Endothelial cell (in vitro differentiated cells): ENCODE data around the gene TEX11. TPM values are rescaled to one million over a fixed set of nuclear protein-coding genes. Genes with fewer than 3 reads are reported as not detected.
A peak's percentile ranks its signal among the peaks of the same experiment; 100 is the strongest.

Experiments
- DNase-seq: peaks from one replicate; pipeline ENCODE4 v3.0.0; 2021; ENCODE audit warnings: low spot score
- H3K27ac Mint-ChIP-seq: one replicate; pipeline ENCODE4 v1.8.0; 2021; ENCODE audit warnings: mixed read lengths, inconsistent platforms; ENCODE audit not compliant: unreplicated experiment
- H3K27me3 Mint-ChIP-seq: one replicate; pipeline ENCODE4 v1.8.0; 2021; ENCODE audit warnings: mild to moderate bottlenecking, moderate library complexity, mixed read lengths, inconsistent platforms; ENCODE audit not compliant: unreplicated experiment
- H3K36me3 Mint-ChIP-seq: one replicate; pipeline ENCODE4 v1.8.0; 2021; ENCODE audit warnings: mild to moderate bottlenecking, low read depth, mixed read lengths, inconsistent platforms; ENCODE audit not compliant: unreplicated experiment
- H3K4me1 Mint-ChIP-seq: one replicate; pipeline ENCODE4 v1.8.0; 2021; ENCODE audit warnings: mild to moderate bottlenecking, mixed read lengths, inconsistent platforms; ENCODE audit not compliant: unreplicated experiment
- H3K4me3 Mint-ChIP-seq: one replicate; pipeline ENCODE4 v1.8.0; 2021; ENCODE audit warnings: mild to moderate bottlenecking, mixed read lengths, inconsistent platforms; ENCODE audit not compliant: unreplicated experiment
- H3K9me3 Mint-ChIP-seq: one replicate; pipeline ENCODE4 v1.8.0; 2021; ENCODE audit warnings: mixed read lengths, inconsistent platforms; ENCODE audit not compliant: unreplicated experiment
- CTCF ChIP-seq: fragments of 200-600 bp; sonication (generic); IDR thresholded peaks from one replicate; pipeline ENCODE4 v1.5.0; 2021; ENCODE audit warnings: antibody characterized with exemption; ENCODE audit not compliant: unreplicated experiment
- total RNA-seq: library from RNA; stranded (reverse); fragmentation: NEBNext Ultra II Directional; extraction: Animal tissue kit (Norgen Biotek cat#: 25700); gene quantifications from one replicate; pipeline ENCODE4 v1.2.1, GENCODE V29; 2021; ENCODE audit not compliant: unreplicated experiment

The TEX11 gene
- total RNA-seq, 1 donor from 2014 or later: not detected

DNA sequence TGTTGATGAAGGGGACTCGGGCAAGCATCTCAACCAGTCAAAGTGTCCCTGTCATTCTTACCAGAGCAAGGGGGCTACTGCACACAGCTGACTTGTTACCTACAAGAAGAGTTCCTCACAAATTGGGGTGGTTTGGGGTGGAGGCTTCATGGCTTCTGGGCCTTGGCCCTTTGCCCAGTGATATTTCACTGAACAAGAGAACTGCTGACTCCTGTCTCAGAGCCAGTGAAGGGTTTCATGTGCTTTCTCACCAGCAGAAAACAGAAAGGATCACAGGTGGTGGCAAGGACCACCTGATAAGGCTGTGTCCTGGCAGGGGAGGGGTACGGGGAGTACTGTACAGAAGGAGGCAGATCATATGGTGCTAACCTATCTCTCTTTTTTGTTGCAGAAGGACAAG, 410.4 kb downstream of the TEX11 start:
- no peak overlapping the region for H3K27ac Mint-ChIP-seq
- TF ChIP-seq CTCF: no peak
- no peak for DNase-seq
- no peaks in the 10 kb centered on the region for H3K4me1 Mint-ChIP-seq
- H3K9me3 Mint-ChIP-seq: no peaks in the 10 kb centered on the region
- H3K4me3 Mint-ChIP-seq: peak overlapping the region; percentile 49
- peaks cover 14% of the 10 kb centered on the region for H3K36me3 Mint-ChIP-seq
- peaks cover 4% of the 10 kb centered on the region for H3K27me3 Mint-ChIP-seq

GRCh38 chrX:70497026-70497425, 411.5 kb downstream of the TEX11 start:
- peaks cover 4% of the 10 kb centered on the region for H3K27me3 Mint-ChIP-seq
- H3K4me1 Mint-ChIP-seq: no peaks in the 10 kb centered on the region
- no peak overlapping the region for H3K27ac Mint-ChIP-seq
- no peak for DNase-seq
- H3K9me3 Mint-ChIP-seq: no peaks in the 10 kb centered on the region
- H3K4me3 Mint-ChIP-seq: no peak overlapping the region
- peaks cover 15% of the 10 kb centered on the region for H3K36me3 Mint-ChIP-seq
- TF ChIP-seq CTCF: no peak

- H3K4me3 Mint-ChIP-seq: no peak overlapping the region
- TF ChIP-seq CTCF: no peak
- H3K9me3 Mint-ChIP-seq: no peaks in the 10 kb centered on the region
- peaks cover 18% of the 10 kb centered on the region for H3K36me3 Mint-ChIP-seq
- no peak overlapping the region for H3K27ac Mint-ChIP-seq
- peaks cover 4% of the 10 kb centered on the region for H3K27me3 Mint-ChIP-seq
- no peak for DNase-seq
- no peaks in the 10 kb centered on the region for H3K4me1 Mint-ChIP-seq
Observed at GRCh38 chrX:70496491-70496890, 412.0 kb downstream of the TEX11 start.

DNA sequence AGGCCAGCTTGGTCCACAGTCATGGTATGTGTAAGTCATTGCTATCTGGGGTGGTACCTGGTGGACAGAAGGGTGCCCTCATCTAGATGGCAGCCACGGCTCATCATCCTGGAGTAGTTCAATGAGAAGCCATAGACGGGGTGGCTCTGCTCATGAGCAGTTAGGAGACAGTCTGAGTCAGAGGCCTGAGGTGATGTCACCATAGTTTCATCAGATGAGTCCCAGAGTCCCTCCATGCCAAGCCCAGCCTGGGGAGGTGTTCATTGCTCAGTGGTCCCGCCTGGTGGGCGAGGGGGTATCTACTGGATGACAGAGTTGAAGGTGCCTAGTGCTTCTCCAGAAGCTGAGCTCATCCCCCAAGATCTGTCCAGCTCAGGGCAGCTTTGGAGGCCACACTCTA, 414.1 kb downstream of the TEX11 start:
- H3K9me3 Mint-ChIP-seq: no peaks in the 10 kb centered on the region
- peaks cover 16% of the 10 kb centered on the region for H3K36me3 Mint-ChIP-seq
- DNase-seq: no peak
- TF ChIP-seq CTCF: no peak
- H3K4me1 Mint-ChIP-seq: no peaks in the 10 kb centered on the region
- peaks cover 4% of the 10 kb centered on the region for H3K27me3 Mint-ChIP-seq
- H3K4me3 Mint-ChIP-seq: no peak overlapping the region
- H3K27ac Mint-ChIP-seq: no peak overlapping the region

GRCh38 chrX:70488856-70489255, 419.7 kb downstream of the TEX11 start:
- Mint-ChIP-seq H3K27ac (no peak overlapping the region), H3K36me3 (peaks cover 13% of the 10 kb centered on the region), H3K9me3 (no peaks in the 10 kb centered on the region)

More at GRCh38 chrX:70488856-70489255, 419.7 kb downstream of the TEX11 start:
- Mint-ChIP-seq H3K4me3 (no peak overlapping the region), H3K27me3 (no peaks in the 10 kb centered on the region), H3K4me1 (no peaks in the 10 kb centered on the region)
- no peak for TF ChIP-seq CTCF
- DNase-seq: no peak
